IMR-90 (cell line): Measurements from ENCODE around the gene FEZ2.

ENCODE experiments used
- BHLHE40 ChIP-seq: fragments of 150-350 bp; IDR thresholded peaks from 2 replicates; pipeline ENCODE4 v1.6.1; 2016; ENCODE audit warnings: mild to moderate bottlenecking, low read depth, low read length
- CEBPB ChIP-seq: IDR thresholded peaks from 2 replicates; pipeline ENCODE4 v1.6.1; 2012; ENCODE audit warnings: low read depth, low read length, improper control_type of control experiment
- CHD1 ChIP-seq: IDR thresholded peaks from 2 replicates; pipeline ENCODE4 v1.6.1; 2012; ENCODE audit warnings: low read depth, low read length, improper control_type of control experiment
- MAZ ChIP-seq: IDR thresholded peaks from 2 replicates; pipeline ENCODE4 v1.6.1; 2012; ENCODE audit warnings: low read depth, mild to moderate bottlenecking, low read length, improper control_type of control experiment, moderate library complexity, borderline replicate concordance
- MXI1 ChIP-seq: IDR thresholded peaks from 2 replicates; pipeline ENCODE4 v1.6.1; 2012; ENCODE audit warnings: low read depth, mild to moderate bottlenecking, low read length, moderate library complexity, borderline replicate concordance
- POLR2A ChIP-seq: IDR thresholded peaks from 2 replicates; pipeline ENCODE4 v1.6.1; 2012; ENCODE audit warnings: mild to moderate bottlenecking, low read depth, low read length
- RAD21 ChIP-seq: IDR thresholded peaks from 2 replicates; pipeline ENCODE4 v1.6.1; 2012; ENCODE audit warnings: low read length, improper control_type of control experiment
- RCOR1 ChIP-seq: IDR thresholded peaks from 2 replicates; pipeline ENCODE4 v1.6.1; 2012; ENCODE audit warnings: mild to moderate bottlenecking, low read length, improper control_type of control experiment; ENCODE audit not compliant: insufficient replicate concordance
- RFX5 ChIP-seq: IDR thresholded peaks from 2 replicates; pipeline ENCODE4 v1.8.0; 2012; ENCODE audit warnings: low read depth, mild to moderate bottlenecking, low read length, moderate library complexity
- SMC3 ChIP-seq: fragments of 150-350 bp; IDR thresholded peaks from 2 replicates; pipeline ENCODE4 v1.6.1; 2016; ENCODE audit warnings: low read depth, mild to moderate bottlenecking, antibody characterized with exemption, low read length, moderate library complexity
- TF ChIP-seq, protein P1 (sequence below): conservative IDR thresholded peaks from 2 replicates; pipeline ENCODE4 v1.5.1; 2012; ENCODE audit warnings: mild to moderate bottlenecking, low read depth, low read length, improper control_type of control experiment
- TF ChIP-seq, protein P2 (sequence below): fragments of 150-350 bp; IDR thresholded peaks from 2 replicates; pipeline ENCODE4 v1.6.1; 2017; ENCODE audit warnings: mild to moderate bottlenecking, antibody characterized with exemption, low read length, low read depth

DNA sequence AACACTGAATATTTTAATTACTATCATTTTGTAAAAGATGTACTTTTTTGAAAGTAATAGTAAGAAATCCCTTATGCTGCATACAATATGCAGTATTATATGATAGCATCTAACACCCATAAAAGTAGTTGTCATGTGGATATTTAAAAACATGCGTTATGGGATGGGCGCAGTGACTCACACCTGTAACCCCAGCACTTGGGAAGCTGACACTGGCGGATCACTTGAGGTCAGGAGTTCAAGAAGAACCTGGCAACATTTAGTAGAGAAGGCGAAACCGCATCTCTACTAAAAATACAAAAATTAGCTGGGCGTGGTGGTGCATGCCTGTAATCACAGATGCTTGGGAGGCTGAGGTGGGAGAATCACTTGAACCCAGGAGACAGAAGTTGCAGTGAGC lies 88.9 kb downstream of the FEZ2 start:
- TF ChIP-seq, protein P1, sequence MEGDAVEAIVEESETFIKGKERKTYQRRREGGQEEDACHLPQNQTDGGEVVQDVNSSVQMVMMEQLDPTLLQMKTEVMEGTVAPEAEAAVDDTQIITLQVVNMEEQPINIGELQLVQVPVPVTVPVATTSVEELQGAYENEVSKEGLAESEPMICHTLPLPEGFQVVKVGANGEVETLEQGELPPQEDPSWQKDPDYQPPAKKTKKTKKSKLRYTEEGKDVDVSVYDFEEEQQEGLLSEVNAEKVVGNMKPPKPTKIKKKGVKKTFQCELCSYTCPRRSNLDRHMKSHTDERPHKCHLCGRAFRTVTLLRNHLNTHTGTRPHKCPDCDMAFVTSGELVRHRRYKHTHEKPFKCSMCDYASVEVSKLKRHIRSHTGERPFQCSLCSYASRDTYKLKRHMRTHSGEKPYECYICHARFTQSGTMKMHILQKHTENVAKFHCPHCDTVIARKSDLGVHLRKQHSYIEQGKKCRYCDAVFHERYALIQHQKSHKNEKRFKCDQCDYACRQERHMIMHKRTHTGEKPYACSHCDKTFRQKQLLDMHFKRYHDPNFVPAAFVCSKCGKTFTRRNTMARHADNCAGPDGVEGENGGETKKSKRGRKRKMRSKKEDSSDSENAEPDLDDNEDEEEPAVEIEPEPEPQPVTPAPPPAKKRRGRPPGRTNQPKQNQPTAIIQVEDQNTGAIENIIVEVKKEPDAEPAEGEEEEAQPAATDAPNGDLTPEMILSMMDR: no peak
- TF ChIP-seq SMC3 (no peak), CEBPB (no peak), POLR2A (no peak), RFX5 (no peak), MXI1 (no peak), BHLHE40 (no peak), RAD21 (no peak), RCOR1 (no peak), MAZ (no peak), CHD1 (no peak)
- TF ChIP-seq, protein P2, sequence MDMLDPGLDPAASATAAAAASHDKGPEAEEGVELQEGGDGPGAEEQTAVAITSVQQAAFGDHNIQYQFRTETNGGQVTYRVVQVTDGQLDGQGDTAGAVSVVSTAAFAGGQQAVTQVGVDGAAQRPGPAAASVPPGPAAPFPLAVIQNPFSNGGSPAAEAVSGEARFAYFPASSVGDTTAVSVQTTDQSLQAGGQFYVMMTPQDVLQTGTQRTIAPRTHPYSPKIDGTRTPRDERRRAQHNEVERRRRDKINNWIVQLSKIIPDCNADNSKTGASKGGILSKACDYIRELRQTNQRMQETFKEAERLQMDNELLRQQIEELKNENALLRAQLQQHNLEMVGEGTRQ: no peak
